Liver (tissue), 9 donors: Measurements from ENCODE around the gene HOXB3. TPM values are rescaled to one million over a fixed set of nuclear protein-coding genes. Genes with fewer than 3 reads are reported as not detected.

Experiments used
- DNase-seq: peaks from one replicate; pipeline ENCODE4 v3.0.0-alpha.2; 2017; ENCODE audit warnings: low spot score
- H3K27ac ChIP-seq, 2 donors: one replicate each; pipeline ENCODE4 v1.7.0; 2013; ENCODE audit warnings: inconsistent platforms in 2 of 2, low read length in 2 of 2, control low read depth in 1 of 2, low read depth in 1 of 2, mild to moderate bottlenecking in 1 of 2
- H3K27me3 ChIP-seq, 4 donors: one replicate each; pipeline versions ENCODE4 v1.6.1 to v1.7.0; 2013; ENCODE audit warnings: low read length in 3 of 4, inconsistent platforms in 1 of 4, mild to moderate bottlenecking in 1 of 4, moderate library complexity in 1 of 4; ENCODE audit not compliant: control insufficient read depth in 4 of 4, insufficient read depth in 4 of 4
- H3K36me3 ChIP-seq, 4 donors: one replicate each; pipeline versions ENCODE4 v1.6.1 to v1.7.0; 2013; ENCODE audit warnings: low read length in 3 of 4, mild to moderate bottlenecking in 3 of 4, low read depth in 1 of 4, moderate library complexity in 1 of 4; ENCODE audit not compliant: control insufficient read depth in 4 of 4, insufficient read depth in 3 of 4
- H3K4me1 ChIP-seq, 4 donors: one replicate each; pipeline versions ENCODE4 v1.6.1 to v1.7.0; 2013; ENCODE audit warnings: low read length in 3 of 4, mild to moderate bottlenecking in 3 of 4, moderate library complexity in 1 of 4; ENCODE audit not compliant: control insufficient read depth in 4 of 4, insufficient read depth in 4 of 4
- H3K4me3 ChIP-seq, 3 donors: one replicate each; pipeline versions ENCODE4 v1.6.1 to v1.7.0; 2013; ENCODE audit warnings: low read length in 3 of 3, control low read depth in 1 of 3, low read depth in 1 of 3, mild to moderate bottlenecking in 1 of 3
- H3K9ac ChIP-seq, 2 donors: one replicate each; pipeline ENCODE4 v1.7.0; 2013; ENCODE audit warnings: low read length in 2 of 2, mild to moderate bottlenecking in 2 of 2, moderate library complexity in 2 of 2, control low read depth in 1 of 2, low read depth in 1 of 2
- H3K9me3 ChIP-seq, 4 donors: one replicate each; pipeline versions ENCODE4 v1.6.1 to v1.7.0; 2013; ENCODE audit warnings: low read length in 3 of 4; ENCODE audit not compliant: control insufficient read depth in 4 of 4
- ATF3 ChIP-seq: IDR thresholded peaks from 2 replicates; pipeline ENCODE4 v1.6.1; 2016; ENCODE audit warnings: antibody characterized with exemption
- HNF4A ChIP-seq, 2 donors: conservative IDR thresholded peaks; 2 replicates each; pipeline ENCODE4 v1.6.1; 2016; ENCODE audit warnings: antibody characterized with exemption in 2 of 2, mild to moderate bottlenecking in 2 of 2
- HNF4G ChIP-seq: IDR thresholded peaks from 2 replicates; pipeline ENCODE4 v1.6.1; 2016; ENCODE audit warnings: antibody characterized with exemption
- JUND ChIP-seq, 2 donors: IDR thresholded peaks; 2 replicates each; pipeline ENCODE4 v1.6.1; 2016; ENCODE audit warnings: antibody characterized with exemption in 2 of 2
- NR2F2 ChIP-seq: IDR thresholded peaks from 2 replicates; pipeline ENCODE4 v1.6.1; 2016; ENCODE audit warnings: antibody characterized with exemption
- REST ChIP-seq: IDR thresholded peaks from 2 replicates; pipeline ENCODE4 v1.6.1; 2016; ENCODE audit warnings: antibody characterized with exemption, mild to moderate bottlenecking
- SP1 ChIP-seq: IDR thresholded peaks from 2 replicates; pipeline ENCODE4 v1.6.1; 2018; ENCODE audit warnings: antibody characterized with exemption, mild to moderate bottlenecking
- YY1 ChIP-seq: IDR thresholded peaks from 2 replicates; pipeline ENCODE4 v1.6.1; 2016; ENCODE audit warnings: antibody characterized with exemption, mild to moderate bottlenecking
- WGBS: extraction: QIAGEN DNeasy Blood & Tissue Kit; methylation state at CpG from one replicate; pipeline ENCODE4 v1.1.7; 2013; 5-methylcytosine and 5-hydroxymethylcytosine counted together
- polyA plus RNA-seq, 2 donors: library from polyadenylated mRNA; stranded (reverse) in 1 of 2; unstranded in 1 of 2; fragments of 200-250 nt in 1 of 2; fragments of >200 nt in 1 of 2; fragmentation: Nextera tagmentation in 1 of 2; extraction: Ambion mirVana in 1 of 2; gene quantifications; one replicate each; pipeline versions ENCODE4 v1.2.1 to v1.2.3, GENCODE V29; 2013 to 2015
- total RNA-seq, 2 donors: library from RNA; depleted of rRNA; stranded (reverse); fragments of >200 nt; gene quantifications; one replicate each; pipeline ENCODE4 v1.2.3, GENCODE V29; 2014
- TF ChIP-seq, protein P1 (sequence below): IDR thresholded peaks from 2 replicates; pipeline ENCODE4 v1.6.1; 2016; ENCODE audit warnings: antibody characterized with exemption
- TF ChIP-seq, protein P2 (sequence below): fragments of 150-350 bp; IDR thresholded peaks from 2 replicates; pipeline ENCODE4 v1.5.1; 2017; ENCODE audit warnings: improper control_type of control experiment, low read depth, low read length; ENCODE audit not compliant: missing input control
- donor health status: healthy.
- donor health status: healthy.
- donor health status: healthy.
- donor health status: healthy.
- donor health status: healthy.

HOXB3 gene
- total and polyA plus RNA-seq, 4 donors, result 0.75 to 2.2 (median 1.2) TPM

GRCh38 chr17:48631693-48632578 is 41.9 kb upstream of the HOXB3 start:
- H3K4me3 ChIP-seq, result no peak overlapping the region
- 16% methylated on average over 7 of the region's 7 CpGs for WGBS
- H3K27me3 ChIP-seq, result peaks cover 16 to 60% (median 37%) of the 10 kb centered on the region in 4 donors
- no peaks in the 10 kb centered on the region for H3K9me3 ChIP-seq
- DNase-seq, result no peak
- no peak overlapping the region for H3K9ac ChIP-seq
- no peak overlapping the region for H3K27ac ChIP-seq
- H3K4me1 ChIP-seq, result peaks cover 0 to 3% (median 0%) of the 10 kb centered on the region in 4 donors
- H3K36me3 ChIP-seq, result no peaks in the 10 kb centered on the region
- TF ChIP-seq, protein P1, sequence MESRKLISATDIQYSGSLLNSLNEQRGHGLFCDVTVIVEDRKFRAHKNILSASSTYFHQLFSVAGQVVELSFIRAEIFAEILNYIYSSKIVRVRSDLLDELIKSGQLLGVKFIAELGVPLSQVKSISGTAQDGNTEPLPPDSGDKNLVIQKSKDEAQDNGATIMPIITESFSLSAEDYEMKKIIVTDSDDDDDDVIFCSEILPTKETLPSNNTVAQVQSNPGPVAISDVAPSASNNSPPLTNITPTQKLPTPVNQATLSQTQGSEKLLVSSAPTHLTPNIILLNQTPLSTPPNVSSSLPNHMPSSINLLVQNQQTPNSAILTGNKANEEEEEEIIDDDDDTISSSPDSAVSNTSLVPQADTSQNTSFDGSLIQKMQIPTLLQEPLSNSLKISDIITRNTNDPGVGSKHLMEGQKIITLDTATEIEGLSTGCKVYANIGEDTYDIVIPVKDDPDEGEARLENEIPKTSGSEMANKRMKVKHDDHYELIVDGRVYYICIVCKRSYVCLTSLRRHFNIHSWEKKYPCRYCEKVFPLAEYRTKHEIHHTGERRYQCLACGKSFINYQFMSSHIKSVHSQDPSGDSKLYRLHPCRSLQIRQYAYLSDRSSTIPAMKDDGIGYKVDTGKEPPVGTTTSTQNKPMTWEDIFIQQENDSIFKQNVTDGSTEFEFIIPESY, result no peak
- no peak for TF ChIP-seq REST
- TF ChIP-seq NR2F2, result no peak
- no peak for TF ChIP-seq YY1
- TF ChIP-seq HNF4G, result no peak
- no peak for TF ChIP-seq ATF3

DNA sequence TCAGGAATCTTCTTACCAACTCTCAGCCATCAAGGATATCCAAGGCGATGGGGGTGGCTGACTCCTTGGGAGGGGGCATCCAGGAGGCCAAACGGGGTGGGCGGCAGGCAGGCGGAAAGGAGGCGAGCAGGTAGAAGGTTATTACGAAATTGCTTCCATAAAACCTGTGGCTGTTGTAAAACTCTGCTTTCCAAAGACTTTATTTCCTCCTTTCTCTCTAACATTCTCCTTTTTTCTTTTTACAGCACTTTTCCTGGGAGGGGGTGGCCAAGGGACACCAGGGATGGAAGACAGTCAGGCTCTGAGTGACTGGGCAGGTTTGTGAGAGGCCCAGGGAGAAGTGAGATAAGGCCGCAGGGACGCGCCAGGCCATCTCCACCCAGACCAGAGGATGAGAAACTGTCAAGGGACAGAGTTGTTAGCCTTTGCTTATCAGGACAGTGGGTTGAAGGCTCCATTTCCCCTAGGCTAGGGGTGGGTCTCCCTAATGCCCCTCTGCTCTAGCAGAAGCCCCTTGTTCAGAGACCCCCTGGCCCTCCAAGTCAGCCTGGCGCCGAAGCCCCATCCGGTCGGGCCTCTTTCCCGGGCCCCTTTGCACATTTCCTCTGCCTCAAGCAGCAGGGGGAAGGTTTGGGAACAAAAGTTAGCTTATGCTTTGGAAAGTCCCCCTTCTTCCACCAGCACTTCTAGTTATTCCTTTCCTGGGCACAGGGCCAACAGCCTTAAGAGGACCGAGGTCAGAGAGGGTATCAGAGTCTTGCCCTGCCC is 41.1 kb upstream of the HOXB3 start:
- H3K36me3 ChIP-seq, result no peaks in the 10 kb centered on the region
- TF ChIP-seq YY1 (no peak), SP1 (no peak), JUND (IDR thresholded peaks at IDR 0.05) (no peak), REST (no peak), HNF4A (conservative IDR thresholded peaks at IDR 0.05) (no peak)
- TF ChIP-seq, protein P2, sequence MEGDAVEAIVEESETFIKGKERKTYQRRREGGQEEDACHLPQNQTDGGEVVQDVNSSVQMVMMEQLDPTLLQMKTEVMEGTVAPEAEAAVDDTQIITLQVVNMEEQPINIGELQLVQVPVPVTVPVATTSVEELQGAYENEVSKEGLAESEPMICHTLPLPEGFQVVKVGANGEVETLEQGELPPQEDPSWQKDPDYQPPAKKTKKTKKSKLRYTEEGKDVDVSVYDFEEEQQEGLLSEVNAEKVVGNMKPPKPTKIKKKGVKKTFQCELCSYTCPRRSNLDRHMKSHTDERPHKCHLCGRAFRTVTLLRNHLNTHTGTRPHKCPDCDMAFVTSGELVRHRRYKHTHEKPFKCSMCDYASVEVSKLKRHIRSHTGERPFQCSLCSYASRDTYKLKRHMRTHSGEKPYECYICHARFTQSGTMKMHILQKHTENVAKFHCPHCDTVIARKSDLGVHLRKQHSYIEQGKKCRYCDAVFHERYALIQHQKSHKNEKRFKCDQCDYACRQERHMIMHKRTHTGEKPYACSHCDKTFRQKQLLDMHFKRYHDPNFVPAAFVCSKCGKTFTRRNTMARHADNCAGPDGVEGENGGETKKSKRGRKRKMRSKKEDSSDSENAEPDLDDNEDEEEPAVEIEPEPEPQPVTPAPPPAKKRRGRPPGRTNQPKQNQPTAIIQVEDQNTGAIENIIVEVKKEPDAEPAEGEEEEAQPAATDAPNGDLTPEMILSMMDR, result no peak
- no peak overlapping the region for H3K9ac ChIP-seq
- peaks cover 0 to 5% (median under 1%) of the 10 kb centered on the region in 4 donors for H3K4me1 ChIP-seq
- H3K9me3 ChIP-seq, result no peaks in the 10 kb centered on the region
- peaks cover 11 to 57% (median 38%) of the 10 kb centered on the region in 4 donors for H3K27me3 ChIP-seq
- 18% methylated on average over 15 of the region's 15 CpGs for WGBS
- no peak for DNase-seq
- H3K27ac ChIP-seq, result no peak overlapping the region
- no peak overlapping the region for H3K4me3 ChIP-seq
